UCSD-AML1 (cell line): ENCODE data around the gene STK32B.

Experiments
- DNase-seq: peaks from one replicate; lab custom pipeline; 2025; ENCODE audit not compliant: unreplicated experiment; lab: John Stamatoyannopoulos, UW

Gene STK32B

GRCh38 chr4:5383191-5383980 lies 332.1 kb downstream of the STK32B start:
- DNase-seq = no peak

- no peak for DNase-seq
Observed at GRCh38 chr4:5385741-5386311, 334.5 kb downstream of the STK32B start.

- DNase-seq = no peak
Observed at GRCh38 chr4:5386921-5387320, 335.6 kb downstream of the STK32B start.

GRCh38 chr4:5387457-5387856 lies 336.2 kb downstream of the STK32B start:
- no peak for DNase-seq

- DNase-seq = no peak
Observed at GRCh38 chr4:5389756-5390310, 338.6 kb downstream of the STK32B start.

- DNase-seq = no peak
Observed at GRCh38 chr4:5391492-5391891, 340.2 kb downstream of the STK32B start.

GRCh38 chr4:5393911-5394513 lies 342.7 kb downstream of the STK32B start:
- DNase-seq = no peak

- no peak for DNase-seq
Observed at GRCh38 chr4:5395781-5396180, 344.5 kb downstream of the STK32B start.

- DNase-seq = no peak
Observed at GRCh38 chr4:5398056-5398455, 346.8 kb downstream of the STK32B start.

GRCh38 chr4:5399124-5399523 lies 347.8 kb downstream of the STK32B start:
- no peak for DNase-seq

GRCh38 chr4:5399790-5400421 lies 348.6 kb downstream of the STK32B start:
- DNase-seq = no peak

GRCh38 chr4:5403746-5404497 lies 352.6 kb downstream of the STK32B start:
- no peak for DNase-seq

GRCh38 chr4:5409237-5409636 lies 358.0 kb downstream of the STK32B start:
- DNase-seq = no peak

- no peak for DNase-seq
Observed at GRCh38 chr4:5409972-5410618, 358.8 kb downstream of the STK32B start.

GRCh38 chr4:5412296-5412695 lies 361.0 kb downstream of the STK32B start:
- no peak for DNase-seq

- DNase-seq = no peak
Observed at GRCh38 chr4:5412751-5413150, 361.5 kb downstream of the STK32B start.

GRCh38 chr4:5416637-5417036 lies 365.4 kb downstream of the STK32B start:
- DNase-seq = no peak

GRCh38 chr4:5420266-5420665 lies 369.0 kb downstream of the STK32B start:
- DNase-seq = no peak

- DNase-seq = no peak
Observed at GRCh38 chr4:5421416-5421815, 370.1 kb downstream of the STK32B start.

GRCh38 chr4:5422195-5422594 lies 370.9 kb downstream of the STK32B start:
- no peak for DNase-seq
